Suprapubic skin (tissue), 4 donors: ENCODE data around the gene CDH13. TPM values are rescaled to one million over a fixed set of nuclear protein-coding genes. Genes with fewer than 3 reads are reported as not detected.

ENCODE experiments used
- DNase-seq, 2 donors: peaks; one replicate each; pipeline ENCODE4 v3.0.0-alpha.2; 2019; ENCODE audit warnings: low spot score in 2 of 2
- H3K27ac ChIP-seq: fragments of 200-600 bp; sonication (generic); one replicate; pipeline ENCODE4 v1.5.1; 2019
- H3K27me3 ChIP-seq: fragments of 200-600 bp; sonication (generic); one replicate; pipeline ENCODE4 v1.5.1; 2019
- H3K36me3 ChIP-seq: fragments of 200-600 bp; sonication (generic); one replicate; pipeline ENCODE4 v1.5.1; 2019
- H3K4me1 ChIP-seq: fragments of 200-600 bp; sonication (generic); one replicate; pipeline ENCODE4 v1.5.1; 2019
- H3K4me3 ChIP-seq: fragments of 200-600 bp; sonication (generic); one replicate; pipeline ENCODE4 v1.5.1; 2019; ENCODE audit warnings: mild to moderate bottlenecking
- H3K9me3 ChIP-seq: fragments of 200-600 bp; sonication (generic); one replicate; pipeline ENCODE4 v1.5.1; 2019
- CTCF ChIP-seq, 2 donors: fragments of 200-600 bp in 1 of 2; fragments of 450-650 bp in 1 of 2; sonication (generic) in 1 of 2; IDR thresholded peaks; one replicate each; pipeline ENCODE4 v1.5.1; 2016 to 2019; ENCODE audit warnings: antibody characterized with exemption in 2 of 2, mild to moderate bottlenecking in 1 of 2, moderate library complexity in 1 of 2
- EP300 ChIP-seq: sonication (generic); formaldehyde crosslinking; IDR thresholded peaks from one replicate; pipeline ENCODE4 v1.6.1; 2017; ENCODE audit warnings: antibody characterized with exemption
- POLR2A ChIP-seq, 2 donors: fragments of 450-650 bp; IDR thresholded peaks; one replicate each; pipeline ENCODE4 v1.6.1; 2017; ENCODE audit warnings: antibody characterized with exemption in 2 of 2, mild to moderate bottlenecking in 2 of 2, moderate library complexity in 2 of 2
- POLR2AphosphoS5 ChIP-seq, 3 donors: sonication (generic); formaldehyde crosslinking; IDR thresholded peaks; one replicate each; pipeline ENCODE4 v1.6.1; 2017; ENCODE audit warnings: antibody characterized with exemption in 3 of 3
- WGBS: methylation state at CpG from one replicate; pipeline ENCODE4 v1.1.5; 2018; 5-methylcytosine and 5-hydroxymethylcytosine counted together
- total RNA-seq, 4 donors: library from RNA; depleted of rRNA; stranded (reverse); fragments of >200 nt; gene quantifications; one replicate each; pipeline ENCODE4 v1.1.0, GENCODE V29; 2016

Gene CDH13
- total RNA-seq, 4 donors from 2014 or later: 90.4 to 176 (median 139) TPM

DNA sequence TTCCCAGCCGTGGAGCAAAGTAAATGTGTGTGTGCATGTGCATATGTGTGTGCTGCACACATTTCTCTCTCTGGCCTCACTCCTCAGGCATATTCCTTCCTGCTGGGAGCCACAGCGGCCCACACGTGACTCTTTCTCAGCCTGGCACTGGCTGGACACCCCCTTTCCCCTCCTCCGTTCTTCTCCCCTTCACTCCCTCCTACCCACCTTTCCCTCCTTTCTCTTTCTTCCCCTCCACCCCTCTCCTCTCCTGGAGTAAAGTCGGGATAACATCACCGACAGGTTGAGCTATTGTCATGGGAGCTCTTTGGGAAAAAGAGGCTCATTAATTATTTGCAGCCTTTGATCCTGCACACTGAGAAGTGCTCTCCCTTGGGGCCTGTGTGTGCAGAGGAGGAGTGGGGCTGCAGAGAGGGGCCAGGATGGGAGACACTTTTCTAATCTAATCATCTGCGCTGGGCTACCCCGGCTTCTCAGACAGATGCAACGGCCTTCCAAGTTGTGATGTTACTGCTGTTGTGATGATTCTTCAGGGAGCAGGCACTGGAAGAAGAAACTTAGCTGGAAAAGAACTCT lies 1054.7 kb downstream of the CDH13 start:
- Histone ChIP-seq H3K27me3 (no peaks in the 10 kb centered on the region), H3K9me3 (no peaks in the 10 kb centered on the region), H3K4me3 (no peak overlapping the region), H3K27ac (no peak overlapping the region), H3K4me1 (no peaks in the 10 kb centered on the region), H3K36me3 (no peaks in the 10 kb centered on the region)
- no peak for DNase-seq
- TF ChIP-seq POLR2A (IDR thresholded peaks at IDR 0.05) (no peak), CTCF (IDR thresholded peaks at IDR 0.05) (no peak), POLR2AphosphoS5 (IDR thresholded peaks at IDR 0.05) (no peak), EP300 (no peak)
- 73% methylated on average over 9 of the region's 9 CpGs for WGBS

GRCh38 chr16:83682116-83682867 lies 1055.5 kb downstream of the CDH13 start:
- WGBS: 75% methylated on average over 13 of the region's 13 CpGs
- no peaks in the 10 kb centered on the region for H3K4me1 ChIP-seq
- TF ChIP-seq POLR2AphosphoS5 (IDR thresholded peaks at IDR 0.05) (no peak), POLR2A (IDR thresholded peaks at IDR 0.05) (no peak), EP300 (no peak), CTCF (IDR thresholded peaks at IDR 0.05) (no peak)
- H3K27me3 ChIP-seq: no peaks in the 10 kb centered on the region
- no peaks in the 10 kb centered on the region for H3K36me3 ChIP-seq
- no peak overlapping the region for H3K4me3 ChIP-seq
- DNase-seq: no peak
- no peaks in the 10 kb centered on the region for H3K9me3 ChIP-seq
- H3K27ac ChIP-seq: no peak overlapping the region

DNA sequence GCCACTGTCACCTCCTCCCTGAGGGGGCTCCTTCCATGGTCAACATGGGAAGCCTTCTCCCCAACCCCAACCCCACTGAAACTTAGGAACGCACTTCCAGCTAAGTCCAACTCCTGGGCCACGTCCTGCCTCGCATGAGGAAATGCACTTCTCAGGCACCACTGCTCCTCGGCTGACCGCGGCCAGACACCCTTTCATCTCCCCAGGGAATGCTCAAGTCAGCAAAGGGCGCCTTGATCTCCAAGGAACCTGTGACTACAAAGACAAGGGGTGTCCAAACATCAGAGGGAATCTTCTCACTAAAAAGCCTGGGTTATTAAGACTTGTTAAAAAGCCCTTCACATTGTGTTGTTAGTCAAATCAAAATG lies 1056.1 kb downstream of the CDH13 start:
- Histone ChIP-seq H3K27me3 (no peaks in the 10 kb centered on the region), H3K27ac (no peak overlapping the region), H3K4me1 (no peaks in the 10 kb centered on the region), H3K4me3 (no peak overlapping the region), H3K36me3 (no peaks in the 10 kb centered on the region), H3K9me3 (no peaks in the 10 kb centered on the region)
- DNase-seq: no peak
- TF ChIP-seq POLR2AphosphoS5 (IDR thresholded peaks at IDR 0.05) (no peak), POLR2A (IDR thresholded peaks at IDR 0.05) (no peak), CTCF (IDR thresholded peaks at IDR 0.05) (no peak), EP300 (no peak)
- WGBS: 80% methylated on average over 7 of the region's 7 CpGs

- no peaks in the 10 kb centered on the region for H3K27me3 ChIP-seq
- H3K4me3 ChIP-seq: no peak overlapping the region
- H3K9me3 ChIP-seq: no peaks in the 10 kb centered on the region
- no peak overlapping the region for H3K27ac ChIP-seq
- no peaks in the 10 kb centered on the region for H3K36me3 ChIP-seq
- 84% methylated on average over 8 of the region's 8 CpGs for WGBS
- TF ChIP-seq EP300 (no peak), CTCF (IDR thresholded peaks at IDR 0.05) (no peak), POLR2A (IDR thresholded peaks at IDR 0.05) (no peak), POLR2AphosphoS5 (IDR thresholded peaks at IDR 0.05) (no peak)
- H3K4me1 ChIP-seq: peaks cover 18% of the 10 kb centered on the region
- no peak for DNase-seq
Observed at GRCh38 chr16:83685615-83686165, 1058.9 kb downstream of the CDH13 start.

GRCh38 chr16:83686726-83687125 lies 1060.0 kb downstream of the CDH13 start:
- peaks cover 18% of the 10 kb centered on the region for H3K4me1 ChIP-seq
- no peak overlapping the region for H3K27ac ChIP-seq
- H3K27me3 ChIP-seq: no peaks in the 10 kb centered on the region
- H3K9me3 ChIP-seq: no peaks in the 10 kb centered on the region
- H3K36me3 ChIP-seq: no peaks in the 10 kb centered on the region
- TF ChIP-seq EP300 (no peak), POLR2A (IDR thresholded peaks at IDR 0.05) (no peak), CTCF (IDR thresholded peaks at IDR 0.05) (no peak), POLR2AphosphoS5 (IDR thresholded peaks at IDR 0.05) (no peak)
- DNase-seq: no peak
- no peak overlapping the region for H3K4me3 ChIP-seq
- 100% methylated on average over 3 of the region's 3 CpGs for WGBS
